GM19324 (cell line): ENCODE results near the gene DPYSL4.

Experiments used
- ATAC-seq: cut with Tn5 transposase; IDR thresholded peaks from one replicate; pipeline ENCODE4 v1.9.1; 2021; ENCODE audit warnings: mild to moderate bottlenecking, moderate library complexity; ENCODE audit not compliant: unreplicated experiment, low FRiP score

The DPYSL4 gene

GRCh38 chr10:132238371-132239125 is 51.8 kb downstream of the DPYSL4 start:
- no peak for ATAC-seq

GRCh38 chr10:132239126-132240031 is 52.6 kb downstream of the DPYSL4 start:
- ATAC-seq, result no peak

GRCh38 chr10:132240156-132240555 is 53.4 kb downstream of the DPYSL4 start:
- ATAC-seq, result no peak

- no peak for ATAC-seq
Observed at GRCh38 chr10:132240581-132240980, 53.8 kb downstream of the DPYSL4 start.

- no peak for ATAC-seq
Observed at GRCh38 chr10:132241086-132241485, 54.3 kb downstream of the DPYSL4 start.

GRCh38 chr10:132241496-132241895 is 54.7 kb downstream of the DPYSL4 start:
- ATAC-seq, result no peak

- no peak for ATAC-seq
Observed at GRCh38 chr10:132242103-132242840, 55.5 kb downstream of the DPYSL4 start.

- ATAC-seq, result no peak
Observed at GRCh38 chr10:132243141-132243540, 56.4 kb downstream of the DPYSL4 start.

GRCh38 chr10:132243626-132244025 is 56.9 kb downstream of the DPYSL4 start:
- no peak for ATAC-seq

GRCh38 chr10:132245056-132245455 is 58.3 kb downstream of the DPYSL4 start:
- no peak for ATAC-seq

GRCh38 chr10:132246296-132246695 is 59.5 kb downstream of the DPYSL4 start:
- no peak for ATAC-seq

GRCh38 chr10:132247943-132248342 is 61.2 kb downstream of the DPYSL4 start:
- ATAC-seq, result no peak

GRCh38 chr10:132248455-132249225 is 61.9 kb downstream of the DPYSL4 start:
- ATAC-seq, result no peak

- ATAC-seq, result no peak
Observed at GRCh38 chr10:132249226-132249724, 62.5 kb downstream of the DPYSL4 start.

GRCh38 chr10:132249824-132250375 is 63.2 kb downstream of the DPYSL4 start:
- no peak for ATAC-seq

- ATAC-seq, result no peak
Observed at GRCh38 chr10:132250481-132251475, 64.0 kb downstream of the DPYSL4 start.

- ATAC-seq, result no peak
Observed at GRCh38 chr10:132251928-132252327, 65.2 kb downstream of the DPYSL4 start.

- ATAC-seq, result no peak
Observed at GRCh38 chr10:132252412-132252811, 65.7 kb downstream of the DPYSL4 start.
